PC-3 (cell line): ENCODE data around the gene TAF6.

Experiments
- EZH2 ChIP-seq: fragments of 300-600 bp; sonication (generic); IDR thresholded peaks from one replicate; pipeline ENCODE4 v1.6.1; 2017; ENCODE audit warnings: antibody characterized with exemption, mild to moderate bottlenecking, low read length; ENCODE audit not compliant: unreplicated experiment
- EZH2phosphoT487 ChIP-seq: fragments of 300-600 bp; sonication (generic); IDR thresholded peaks from 2 replicates; pipeline ENCODE4 v1.6.1; 2018; ENCODE audit warnings: mild to moderate bottlenecking, antibody characterized with exemption, low read length, borderline replicate concordance
- TF ChIP-seq, protein P1 (sequence below): fragments of 300-600 bp; sonication (generic); conservative IDR thresholded peaks from 2 replicates; pipeline ENCODE4 v1.5.1; 2017; ENCODE audit warnings: antibody characterized with exemption, low read depth, mild to moderate bottlenecking, low read length

DNA sequence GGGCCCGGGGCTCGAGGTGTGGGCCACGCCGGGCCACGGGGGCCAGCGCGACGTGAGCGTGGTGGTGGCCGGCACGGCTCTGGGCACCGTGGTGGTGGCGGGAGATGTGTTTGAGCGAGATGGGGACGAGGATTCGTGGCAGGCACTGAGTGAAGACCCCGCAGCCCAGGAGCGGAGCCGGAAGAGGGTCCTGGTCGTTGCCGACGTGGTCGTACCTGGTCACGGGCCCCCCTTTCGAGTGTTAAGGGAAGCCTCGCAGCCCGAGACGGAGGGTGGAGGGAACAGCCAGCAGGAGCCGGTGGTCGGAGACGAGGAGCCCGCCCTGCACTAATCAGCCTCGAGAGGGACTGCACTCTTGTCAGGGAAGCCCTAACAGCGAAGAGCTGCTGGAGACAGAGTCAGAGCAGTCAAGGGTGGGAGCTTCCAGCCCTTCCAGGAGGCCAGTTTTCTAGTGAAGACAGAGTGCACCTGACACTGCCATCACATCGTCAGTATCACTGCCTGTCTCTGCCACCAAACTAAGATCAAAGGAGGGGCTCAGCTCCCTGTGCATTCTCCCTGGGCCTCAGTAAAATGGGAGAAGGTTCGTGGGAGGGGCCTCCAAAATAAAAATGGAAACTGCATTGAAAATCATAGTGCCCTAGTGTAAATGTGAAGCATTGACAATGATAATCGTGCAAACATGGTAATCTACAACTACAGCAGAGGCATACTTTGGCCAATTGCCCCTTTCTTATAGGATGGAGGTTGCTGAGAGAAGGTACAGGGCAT, 8.9 kb upstream of the TAF6 start:
- TF ChIP-seq, protein P1, sequence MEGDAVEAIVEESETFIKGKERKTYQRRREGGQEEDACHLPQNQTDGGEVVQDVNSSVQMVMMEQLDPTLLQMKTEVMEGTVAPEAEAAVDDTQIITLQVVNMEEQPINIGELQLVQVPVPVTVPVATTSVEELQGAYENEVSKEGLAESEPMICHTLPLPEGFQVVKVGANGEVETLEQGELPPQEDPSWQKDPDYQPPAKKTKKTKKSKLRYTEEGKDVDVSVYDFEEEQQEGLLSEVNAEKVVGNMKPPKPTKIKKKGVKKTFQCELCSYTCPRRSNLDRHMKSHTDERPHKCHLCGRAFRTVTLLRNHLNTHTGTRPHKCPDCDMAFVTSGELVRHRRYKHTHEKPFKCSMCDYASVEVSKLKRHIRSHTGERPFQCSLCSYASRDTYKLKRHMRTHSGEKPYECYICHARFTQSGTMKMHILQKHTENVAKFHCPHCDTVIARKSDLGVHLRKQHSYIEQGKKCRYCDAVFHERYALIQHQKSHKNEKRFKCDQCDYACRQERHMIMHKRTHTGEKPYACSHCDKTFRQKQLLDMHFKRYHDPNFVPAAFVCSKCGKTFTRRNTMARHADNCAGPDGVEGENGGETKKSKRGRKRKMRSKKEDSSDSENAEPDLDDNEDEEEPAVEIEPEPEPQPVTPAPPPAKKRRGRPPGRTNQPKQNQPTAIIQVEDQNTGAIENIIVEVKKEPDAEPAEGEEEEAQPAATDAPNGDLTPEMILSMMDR, result no peak
- TF ChIP-seq EZH2, result no peak
- no peak for TF ChIP-seq EZH2phosphoT487
